AG08396 (cell line): ENCODE results near the gene CXCL14.

Source experiments
- DNase-seq: peaks from one replicate; pipeline ENCODE4 v3.0.0; 2012; ENCODE audit warnings: low spot score, mixed read lengths

CXCL14 gene

DNA sequence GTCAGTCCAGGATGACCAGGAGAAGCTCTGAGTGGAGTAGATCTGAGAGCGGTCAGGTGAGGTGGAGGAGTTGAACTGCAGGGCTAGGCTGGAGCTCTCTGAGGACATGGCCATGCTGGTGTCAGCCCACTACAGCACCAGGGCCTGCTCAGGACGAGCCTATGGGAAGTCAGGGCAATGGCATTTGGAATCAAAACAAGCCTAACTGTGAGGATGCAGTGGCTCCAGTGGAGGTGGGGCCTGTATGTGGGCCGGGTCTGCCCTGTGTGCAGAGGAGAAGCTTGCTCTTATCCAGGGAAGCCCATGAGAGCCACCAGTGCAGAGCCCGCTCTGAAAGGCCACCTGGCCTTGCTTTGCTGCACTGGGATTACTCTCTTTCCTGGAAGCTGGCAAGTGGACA, 11.1 kb downstream of the CXCL14 start:
- DNase-seq, result peak; percentile 54

GRCh38 chr5:135566422-135567400, 12.1 kb downstream of the CXCL14 start:
- DNase-seq, result no peak

DNA sequence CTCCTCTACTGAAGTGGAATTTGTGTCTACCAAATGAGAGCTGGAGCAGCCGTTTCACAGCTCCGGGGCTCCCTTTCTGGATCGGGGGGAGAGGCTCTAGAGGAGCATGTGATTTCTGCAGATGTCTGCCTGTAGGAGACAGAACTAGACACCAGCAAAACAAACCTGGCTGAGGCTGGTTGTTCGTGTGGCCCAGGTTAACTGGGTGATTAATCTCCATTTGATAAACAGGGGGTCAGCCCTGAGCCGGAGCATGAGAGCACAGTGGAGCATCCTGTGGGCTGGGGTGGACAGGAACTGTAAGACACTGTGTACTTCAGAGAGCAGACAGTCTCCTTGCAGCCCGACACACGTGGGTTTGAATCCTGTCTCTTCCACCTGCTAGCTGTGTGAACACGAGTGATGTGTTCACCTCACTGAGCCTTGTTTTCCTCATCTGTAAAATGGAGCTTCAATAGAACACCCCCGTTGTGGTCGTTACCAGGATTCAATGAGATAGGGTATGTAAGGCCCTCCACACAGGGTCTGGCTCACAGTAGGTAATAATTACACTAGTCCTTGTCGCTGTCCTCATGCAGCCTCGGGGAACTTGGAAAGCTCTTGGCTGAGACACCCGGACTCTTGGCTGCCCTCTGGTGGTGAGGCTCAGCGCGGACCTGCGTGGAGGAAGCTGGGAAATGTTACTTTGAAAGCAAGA, 12.9 kb downstream of the CXCL14 start:
- peak; percentile 76 for DNase-seq

- DNase-seq, result no peak
Observed at GRCh38 chr5:135565266-135565665, 13.5 kb downstream of the CXCL14 start.

DNA sequence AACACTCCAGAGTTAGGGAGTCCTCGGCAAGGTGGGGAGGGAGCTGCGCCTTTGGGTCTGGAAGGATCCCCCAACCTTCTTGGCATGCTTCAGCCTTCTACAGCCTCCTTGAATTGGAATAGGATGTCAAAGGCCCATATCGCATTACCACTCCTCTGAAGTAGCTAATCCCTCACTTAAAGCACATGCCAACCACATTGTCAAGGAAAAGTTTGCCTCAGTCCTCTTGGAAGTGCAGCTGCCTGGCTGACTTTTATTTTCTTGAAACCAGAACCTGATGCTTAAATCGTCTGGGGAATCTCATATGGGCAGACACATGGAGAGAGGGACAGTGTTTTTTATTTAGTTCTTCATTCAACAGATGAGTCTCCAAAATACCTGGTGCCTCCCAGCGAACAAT, 14.5 kb downstream of the CXCL14 start:
- no peak for DNase-seq

DNA sequence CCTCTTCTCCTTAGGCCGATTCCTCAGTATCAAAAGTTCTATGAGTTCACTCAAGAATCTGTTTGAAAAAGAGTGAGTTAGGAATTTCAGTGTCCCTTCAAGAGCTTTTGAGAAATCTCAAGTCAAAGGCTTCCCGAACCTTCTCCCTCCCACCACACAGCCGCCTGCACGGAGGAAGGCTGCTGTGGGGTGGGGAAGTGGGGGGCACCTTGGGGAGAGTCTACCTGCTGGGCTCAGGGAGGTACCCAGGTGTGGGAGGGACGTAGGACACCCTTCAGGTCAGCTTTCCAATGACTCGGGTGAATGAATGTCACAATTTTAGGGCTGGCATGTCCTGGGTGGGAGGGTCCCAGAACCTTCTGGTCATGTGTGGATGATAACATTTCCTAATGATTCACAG, 17.5 kb downstream of the CXCL14 start:
- DNase-seq, result no peak

DNA sequence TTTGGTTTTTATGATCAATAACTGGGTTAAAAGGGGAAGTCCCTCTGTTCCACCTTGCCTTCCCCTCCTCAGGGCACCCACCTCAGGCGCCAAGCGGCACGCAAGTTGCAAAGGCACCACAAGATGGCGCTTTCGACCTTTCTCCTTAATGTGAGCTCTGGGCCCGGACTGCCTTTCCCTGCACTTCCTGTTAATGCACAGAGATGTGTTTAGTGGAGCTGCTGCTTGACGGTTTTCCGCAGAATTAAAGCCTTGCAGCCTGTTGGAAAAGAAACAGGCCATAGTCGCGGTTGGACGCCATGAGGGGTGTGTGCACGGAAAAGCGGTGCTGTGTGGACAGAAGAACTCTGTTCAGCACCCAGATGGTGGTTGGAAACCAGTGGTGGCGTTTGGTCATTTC, 17.9 kb downstream of the CXCL14 start:
- DNase-seq, result peak; percentile 86

- peak; percentile 47 for DNase-seq
Observed at GRCh38 chr5:135559354-135559753, 19.4 kb downstream of the CXCL14 start.

DNA sequence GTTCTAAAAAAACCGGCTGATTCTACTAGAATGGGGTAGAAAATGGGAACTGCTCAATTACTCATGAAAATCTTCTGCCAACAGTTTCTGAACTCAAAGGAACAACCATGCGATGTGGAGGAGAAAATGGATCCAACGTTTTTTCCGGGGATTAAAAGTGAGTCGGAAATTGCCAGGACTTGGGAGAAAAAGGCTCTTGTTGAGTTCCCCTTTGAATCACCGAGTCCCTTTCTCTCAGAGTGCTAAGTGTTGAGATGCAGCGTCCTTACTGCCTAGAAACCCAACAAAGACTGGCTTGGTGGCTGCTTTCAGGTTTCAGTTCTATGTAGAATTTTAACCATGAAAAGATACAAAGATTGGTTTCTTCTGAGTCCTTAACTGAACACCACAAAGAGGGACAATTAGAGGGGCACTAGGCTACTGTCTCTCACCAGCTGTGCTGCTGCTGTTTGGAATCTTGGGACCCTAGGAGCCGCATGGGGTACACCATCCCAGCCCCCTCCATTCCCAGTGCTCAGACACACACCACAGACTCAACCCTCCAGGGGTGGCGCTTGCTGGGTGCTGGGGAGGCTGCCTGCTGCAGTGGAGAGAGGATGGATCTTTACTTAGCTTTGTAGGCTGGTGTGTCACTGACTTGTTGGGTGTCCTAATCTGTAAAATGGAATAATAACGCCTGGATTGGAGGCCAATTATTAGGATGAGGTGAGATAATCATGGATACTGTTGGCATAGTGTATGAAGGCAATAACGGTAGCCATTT, 21.5 kb downstream of the CXCL14 start:
- no peak for DNase-seq

- DNase-seq, result no peak
Observed at GRCh38 chr5:135556620-135557019, 22.2 kb downstream of the CXCL14 start.

- no peak for DNase-seq
Observed at GRCh38 chr5:135555530-135555929, 23.3 kb downstream of the CXCL14 start.

- peak; percentile 53 for DNase-seq
Observed at GRCh38 chr5:135553688-135554462, 24.9 kb downstream of the CXCL14 start.

- DNase-seq, result peak; percentile 83
Observed at GRCh38 chr5:135551593-135552447, 27.0 kb downstream of the CXCL14 start.

DNA sequence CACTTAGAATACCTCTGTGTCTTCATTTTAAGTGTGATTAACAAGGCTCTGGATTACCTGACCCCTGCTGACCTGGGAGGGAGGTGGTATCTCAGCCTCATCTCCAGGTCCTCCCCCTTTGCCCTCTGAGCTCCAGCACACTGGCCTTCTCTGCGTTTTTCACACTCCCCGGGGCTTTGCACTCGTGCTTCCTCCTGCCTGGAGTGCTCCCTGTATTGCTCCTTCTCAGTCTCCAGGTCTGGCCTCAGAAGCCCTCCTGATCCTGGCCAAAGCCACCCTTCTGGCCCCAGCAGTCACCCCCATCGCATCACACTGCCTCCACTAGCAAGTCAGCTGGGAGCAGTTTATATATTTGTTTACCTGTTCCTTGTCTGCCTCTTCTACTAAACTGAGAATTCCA, 29.4 kb downstream of the CXCL14 start:
- no peak for DNase-seq

DNA sequence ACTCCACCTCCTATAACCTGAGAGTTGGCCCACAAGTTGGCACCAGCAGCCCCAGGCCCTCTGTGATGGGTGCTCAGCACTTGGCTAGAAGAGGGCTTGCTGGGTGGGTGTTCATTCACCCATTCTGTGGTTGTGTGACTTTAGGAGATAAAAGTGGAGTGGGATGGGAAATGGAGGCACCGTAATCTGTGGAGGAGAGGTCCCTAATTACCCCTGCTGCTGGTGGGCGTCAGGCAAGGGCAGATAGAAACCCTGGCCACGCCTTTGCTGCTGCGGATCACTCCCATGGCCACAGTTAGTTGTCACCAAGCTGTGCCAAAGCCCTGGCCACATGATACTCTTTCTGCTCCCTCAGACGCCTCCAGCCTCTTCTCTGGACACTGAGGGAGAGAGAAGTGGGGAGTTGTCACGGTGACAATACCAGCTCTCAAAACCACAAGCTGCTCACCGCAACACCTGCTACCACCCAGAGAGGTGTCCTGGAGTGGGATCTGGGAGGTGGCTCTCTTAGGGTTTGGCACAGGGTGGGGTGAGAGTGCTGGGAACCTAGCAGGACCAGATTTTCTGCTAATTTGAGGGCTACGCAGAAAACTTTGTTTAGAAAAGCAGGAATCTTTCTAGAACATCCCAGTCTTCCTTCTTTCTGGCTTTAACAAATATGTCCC, 31.1 kb downstream of the CXCL14 start:
- no peak for DNase-seq

DNA sequence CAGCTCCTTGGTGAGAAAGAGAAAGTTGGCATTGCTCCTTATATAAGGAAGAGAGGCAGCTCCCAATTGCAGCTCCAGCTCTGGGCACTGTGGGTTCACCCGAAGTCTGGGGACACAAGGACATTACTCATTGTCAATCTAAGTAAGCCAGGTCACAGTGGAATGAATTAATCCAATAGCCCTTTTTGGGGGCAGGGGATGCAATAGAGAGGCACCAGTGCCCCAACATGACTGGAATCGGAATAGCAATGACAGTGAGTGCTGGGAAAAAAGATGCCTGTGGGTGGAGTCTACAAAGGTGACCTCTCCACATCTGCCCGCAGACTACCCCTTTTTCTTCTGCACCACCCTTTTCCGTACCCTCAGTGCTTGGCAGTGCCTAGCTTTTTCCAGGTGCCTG, 31.9 kb downstream of the CXCL14 start:
- DNase-seq, result no peak

DNA sequence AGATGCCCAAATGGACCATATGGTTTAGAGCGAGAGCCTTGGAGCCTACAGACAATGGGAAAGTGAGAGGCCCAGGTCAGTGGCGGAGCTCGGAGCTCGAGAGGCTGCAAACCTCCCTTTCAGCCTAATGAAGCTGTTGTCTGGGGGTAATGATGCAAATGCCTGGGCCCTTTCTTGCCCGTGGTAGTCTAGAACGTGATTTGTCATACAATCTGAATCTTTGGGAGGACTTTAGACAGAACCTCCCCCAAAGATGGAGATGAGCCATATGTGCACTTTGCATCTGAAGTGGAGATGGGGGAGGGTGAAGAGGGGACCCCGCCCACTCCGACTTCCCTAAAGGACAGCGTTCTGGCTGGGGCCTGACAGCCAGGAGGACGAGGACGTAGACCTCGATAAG, 32.7 kb downstream of the CXCL14 start:
- DNase-seq, result no peak

- DNase-seq, result no peak
Observed at GRCh38 chr5:135545099-135545498, 33.7 kb downstream of the CXCL14 start.

DNA sequence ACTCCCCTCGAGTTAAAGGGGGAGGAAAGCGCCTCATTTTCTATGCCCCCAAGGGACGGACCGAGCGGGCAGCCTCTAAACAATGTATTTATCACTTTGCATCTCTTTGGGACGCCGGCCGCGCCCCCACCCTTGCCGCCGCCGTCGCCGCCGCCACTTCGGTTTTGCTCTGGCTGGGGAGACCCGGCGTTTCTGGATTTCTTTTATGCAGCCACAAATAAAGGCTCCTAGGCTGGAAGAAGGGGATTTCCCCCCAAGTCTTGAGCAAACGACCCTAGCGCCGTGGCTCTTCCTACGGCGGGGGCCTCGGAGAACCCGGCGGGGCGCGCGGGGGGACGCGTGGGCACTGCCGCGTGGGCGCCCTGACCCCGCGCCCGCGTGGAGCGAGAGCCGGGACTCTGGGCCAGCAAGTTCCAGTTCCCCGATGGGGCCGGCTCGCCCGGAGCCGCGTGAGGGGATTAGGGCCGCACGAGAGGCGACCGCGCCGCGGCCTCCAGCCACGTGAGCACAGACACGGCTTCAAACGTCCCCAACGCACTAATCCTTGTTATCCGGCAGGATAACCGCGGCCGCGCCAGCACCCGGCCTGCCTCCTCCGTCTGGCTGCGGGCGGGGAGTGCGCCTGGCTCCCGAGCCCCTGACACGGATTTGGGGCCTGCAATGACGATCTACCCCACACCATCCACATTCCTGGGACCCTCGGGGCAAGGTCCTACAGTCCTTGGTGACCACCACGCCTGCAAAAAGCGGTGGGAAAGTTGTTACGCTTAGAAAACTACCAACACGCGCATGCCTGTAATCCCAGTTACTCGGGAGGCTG, 35.1 kb downstream of the CXCL14 start:
- peak; percentile 59 for DNase-seq
